ENCODE results near the gene SH2D3A.

The SH2D3A gene

DNA sequence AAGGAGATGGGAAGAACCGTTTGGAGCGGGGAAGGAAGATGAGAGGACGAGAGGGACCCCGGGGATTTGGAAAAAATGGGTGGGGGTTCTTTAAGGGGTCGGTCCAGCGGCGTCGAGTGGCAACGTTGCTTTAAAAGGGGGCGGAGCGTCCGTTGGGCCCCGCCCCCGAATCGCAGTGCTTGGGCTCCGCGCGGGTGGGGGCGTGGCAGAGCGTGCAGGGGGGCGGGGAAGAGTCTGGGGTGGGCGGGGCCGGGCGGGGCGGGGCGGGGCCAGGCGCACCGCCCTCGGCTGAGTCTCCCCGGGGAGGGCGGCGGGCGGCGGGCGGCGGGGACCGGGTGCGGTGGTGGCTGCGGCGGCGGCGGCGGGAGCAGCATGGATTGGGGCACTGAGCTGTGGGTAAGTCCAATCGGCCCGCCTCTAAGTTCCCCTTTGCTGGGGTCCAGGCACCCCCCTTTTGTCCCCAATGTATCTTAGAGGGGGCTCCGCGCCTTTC is 27.8 kb downstream of the SH2D3A start, which contains the start of gene TRIP10:
TRIP10 (plus strand) TSS at position 291 of the 493 bp plus-strand sequence; CDS start at position 373, 82 bp downstream.
- peak; percentile 83 for DNase-seq (ENCODE audit: extremely low spot score, insufficient read length, low read depth)
- FAIRE-seq, result peak; percentile 84

DNA sequence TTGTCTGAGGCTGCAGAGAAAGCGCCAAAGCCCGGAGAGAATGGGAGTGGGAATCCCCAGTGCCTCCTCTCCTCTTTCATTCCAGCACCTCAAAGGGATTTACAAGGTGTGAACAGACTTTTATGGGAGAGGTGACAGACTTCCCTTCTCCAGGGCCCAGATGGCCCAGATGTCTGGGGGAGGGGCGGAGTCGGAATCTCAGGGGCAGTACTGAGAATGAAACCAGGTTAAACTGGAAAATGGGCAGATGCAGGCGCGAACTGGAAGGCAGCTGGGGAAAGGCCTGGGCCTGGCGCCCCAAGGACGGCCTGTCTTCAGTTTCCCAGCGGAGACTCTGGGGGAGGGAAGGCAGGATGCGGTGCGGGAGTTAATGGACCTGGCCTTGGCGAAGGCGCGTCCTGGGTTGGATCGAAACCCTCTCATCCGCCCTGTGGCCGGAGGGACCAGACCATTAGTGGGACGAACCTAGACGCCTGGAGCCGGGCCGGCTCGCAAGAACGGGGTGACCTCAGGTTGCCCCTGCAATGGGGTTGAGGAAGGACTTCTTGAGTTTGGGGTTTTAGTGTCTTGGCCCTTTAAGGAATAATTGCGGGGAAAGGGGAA is 28.3 kb downstream of the SH2D3A start:
- FAIRE-seq (no peak), DNase-seq (ENCODE audit: extremely low spot score, insufficient read length, low read depth) (no peak)

DNA sequence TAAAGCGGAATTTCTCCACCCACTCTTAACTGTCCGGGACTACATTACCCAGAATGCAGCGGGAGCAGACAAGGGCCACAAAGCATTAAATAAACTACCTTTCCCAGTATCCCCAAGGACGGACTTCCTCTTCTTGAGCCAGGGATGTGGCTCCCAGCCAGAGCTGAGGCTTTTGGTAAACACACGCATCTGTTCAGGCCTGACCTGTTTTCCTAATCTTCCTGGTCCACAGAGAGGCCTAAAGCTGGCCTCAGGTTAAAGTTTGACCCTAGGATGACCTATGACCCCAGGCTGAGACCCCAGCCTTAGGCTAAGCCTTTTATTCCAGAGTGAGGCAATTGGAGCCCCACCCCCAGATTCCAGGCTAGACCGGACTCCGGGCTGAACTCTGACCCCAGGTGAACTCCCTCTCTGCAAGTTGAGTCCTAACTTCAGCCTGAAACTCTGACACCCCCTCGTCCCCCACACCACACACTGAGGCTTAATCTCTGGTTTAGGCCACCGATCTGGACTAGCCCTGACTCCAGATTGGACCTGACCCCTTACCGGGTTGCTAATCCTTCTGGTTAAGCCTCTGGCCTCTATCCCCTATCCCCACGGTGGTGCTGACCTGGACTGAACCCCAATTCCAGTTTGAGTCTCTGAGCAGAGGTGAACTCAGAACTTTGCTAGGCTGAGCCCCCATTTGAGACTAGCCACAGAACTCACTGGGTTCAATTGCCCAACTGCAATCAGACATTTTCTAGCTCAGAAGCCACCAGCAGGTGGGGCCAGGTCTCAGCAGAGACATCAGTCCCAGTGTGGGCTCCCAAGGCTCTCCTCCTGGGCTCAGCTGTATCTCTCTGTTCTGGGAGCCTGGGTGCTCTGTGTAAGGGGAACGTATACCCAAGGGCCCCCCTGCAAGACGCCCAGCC is 29.1 kb downstream of the SH2D3A start:
- FAIRE-seq (peak; percentile 95), DNase-seq (ENCODE audit: extremely low spot score, insufficient read length, low read depth) (no peak)

DNA sequence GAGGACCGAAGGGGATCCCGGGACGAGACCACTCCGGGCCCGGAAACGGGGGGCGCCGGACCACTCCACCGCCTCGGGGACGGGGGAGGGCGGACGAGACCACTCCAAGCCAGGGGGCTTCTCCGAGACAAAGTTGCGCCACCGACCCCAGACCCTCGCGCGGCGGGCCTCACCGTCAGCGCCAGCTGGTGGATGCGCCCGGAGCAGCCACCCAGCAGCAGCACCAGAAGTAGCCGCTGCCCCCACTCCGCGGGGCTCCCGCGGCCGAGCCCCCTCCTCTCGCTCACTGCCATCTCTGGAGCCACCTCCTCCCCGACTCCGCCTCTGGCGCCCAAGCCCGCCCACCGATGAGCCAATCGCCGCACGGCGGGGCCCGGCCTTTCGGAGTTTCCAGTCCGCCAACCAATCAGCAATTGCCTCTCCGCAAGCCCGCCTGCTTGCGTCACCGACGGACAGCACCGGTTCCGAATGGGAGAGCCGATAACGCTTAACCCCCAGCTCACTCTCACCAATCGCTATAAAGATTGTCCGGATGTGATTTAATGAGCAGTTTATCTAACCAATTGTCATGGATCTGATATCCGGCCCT is 29.9 kb downstream of the SH2D3A start, which contains the start of gene GPR108:
GPR108 (minus strand) TSS at position 297 of the 589 bp plus-strand sequence; CDS start at position 293, 4 bp downstream.
- DNase-seq (ENCODE audit: extremely low spot score, insufficient read length, low read depth) (peak; percentile 91), FAIRE-seq (peak; percentile 100)

DNA sequence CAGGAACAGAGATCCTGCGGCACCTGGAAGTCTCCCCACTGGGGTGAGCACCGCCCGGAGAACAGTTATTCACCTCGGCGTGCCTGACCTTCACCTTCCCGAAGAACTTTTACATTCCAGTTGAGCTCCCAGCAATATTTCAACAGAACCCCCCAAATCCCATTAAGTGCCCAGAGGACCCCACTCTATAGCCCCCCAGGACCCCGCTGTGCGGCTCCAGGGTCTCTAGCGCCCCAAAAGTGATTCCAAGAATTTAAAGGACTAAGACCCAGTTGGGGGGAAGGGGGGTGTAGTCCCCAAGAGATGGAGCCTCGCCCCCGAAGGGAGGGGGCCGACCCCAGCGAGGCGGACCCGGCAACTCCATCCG is 30.3 kb downstream of the SH2D3A start:
- no peak for FAIRE-seq
- DNase-seq (ENCODE audit: extremely low spot score, insufficient read length, low read depth), result no peak

DNA sequence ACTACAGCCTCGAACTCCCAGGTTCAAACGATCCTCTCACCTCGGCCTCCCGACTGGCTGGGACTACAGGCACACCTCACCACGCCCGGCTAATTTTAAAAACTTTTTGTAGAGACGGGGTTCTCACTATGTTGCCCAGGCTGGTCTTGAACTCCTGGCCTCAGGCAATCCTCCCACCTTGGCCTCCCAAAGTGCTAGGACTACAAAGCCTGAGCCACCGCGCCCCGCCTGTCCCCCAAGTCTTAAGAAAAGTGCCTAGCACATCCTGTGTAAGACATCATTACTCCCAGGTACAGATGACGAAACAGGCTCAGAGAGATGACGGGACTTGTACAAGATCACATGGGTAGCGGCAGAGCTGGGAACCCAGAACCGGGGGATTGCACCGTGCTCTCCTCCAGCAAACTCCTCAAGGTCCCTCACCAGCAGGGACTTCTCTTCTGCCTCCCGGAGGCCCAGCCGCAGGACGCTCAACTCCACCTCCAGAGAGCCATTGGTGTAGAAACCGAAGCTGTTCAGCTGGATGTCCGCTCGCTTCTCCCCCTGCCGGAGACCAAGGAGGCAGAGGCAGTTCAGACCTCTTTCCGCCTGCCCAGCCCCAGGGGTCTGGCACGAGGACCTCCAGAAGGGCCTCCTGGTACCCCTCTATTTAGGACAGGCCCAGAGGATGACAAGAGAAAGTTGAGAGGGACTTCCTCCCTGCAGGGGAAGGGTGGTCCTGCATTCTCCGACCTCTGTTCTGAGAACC is 30.9 kb downstream of the SH2D3A start:
- FAIRE-seq, result no peak
- no peak for DNase-seq (ENCODE audit: extremely low spot score, insufficient read length, low read depth)

DNA sequence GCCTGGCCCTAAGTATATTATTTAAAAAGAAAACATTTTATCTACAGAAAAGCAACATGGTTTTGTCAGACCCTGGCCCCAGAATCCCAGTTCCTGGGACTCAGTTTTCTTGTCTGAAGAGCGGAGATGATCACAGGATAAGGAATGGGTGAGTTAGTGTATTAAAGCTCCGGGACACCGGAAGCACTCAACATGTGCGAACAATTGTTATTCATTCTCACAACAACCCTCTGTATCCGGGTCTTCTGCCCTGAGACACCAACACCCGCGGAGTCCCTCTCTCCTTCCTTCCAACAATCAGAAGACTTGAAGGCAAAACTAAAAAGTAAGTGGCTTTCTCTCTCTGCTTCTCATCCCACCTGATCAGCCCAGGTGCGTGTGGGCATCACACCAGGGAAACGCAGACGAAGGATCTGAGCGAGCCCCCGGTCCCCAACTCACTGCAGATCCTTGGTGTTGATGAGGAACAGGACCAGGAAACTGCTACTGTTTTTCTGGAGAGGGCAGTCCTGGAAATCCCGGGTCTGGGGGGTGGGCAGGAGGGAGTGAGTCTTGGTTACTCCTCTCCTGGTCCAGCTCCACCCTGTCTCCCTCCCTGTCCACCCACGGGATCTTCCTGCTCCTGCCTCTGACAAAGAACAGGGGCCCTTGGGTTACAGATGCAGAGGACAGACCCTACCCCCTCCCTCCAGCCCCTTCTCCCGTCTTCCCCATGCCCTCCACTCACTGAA is 31.9 kb downstream of the SH2D3A start:
- DNase-seq (ENCODE audit: extremely low spot score, insufficient read length, low read depth) (no peak), FAIRE-seq (no peak)

DNA sequence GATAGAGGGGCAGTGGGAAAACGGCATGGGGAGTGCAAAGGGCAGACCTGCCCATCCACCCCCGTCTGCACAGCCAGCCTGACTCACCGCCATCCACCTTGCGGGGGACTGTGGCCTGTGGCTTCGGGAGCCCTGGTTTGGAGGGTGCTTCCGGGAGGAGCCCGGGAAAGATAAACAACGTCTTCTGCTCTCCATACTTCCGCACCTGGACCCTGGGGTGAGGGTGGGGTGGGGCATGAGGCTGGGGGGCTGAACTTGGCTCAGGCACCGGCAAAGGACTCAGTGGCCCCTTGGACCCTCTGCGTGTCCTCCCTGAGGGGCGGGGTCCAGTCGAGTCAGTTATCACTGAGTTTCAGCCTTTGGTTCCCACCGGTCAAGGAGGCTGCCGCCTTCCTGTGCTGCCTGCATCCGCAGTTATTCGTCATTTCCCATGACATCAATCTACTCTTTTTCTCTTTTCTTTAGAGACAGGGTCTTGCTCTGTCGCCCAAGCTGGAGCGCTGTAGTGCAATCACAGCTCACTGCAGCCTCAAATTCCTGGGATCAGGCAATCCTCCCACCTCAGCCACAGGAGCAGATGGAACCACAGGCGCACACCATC is 33.0 kb downstream of the SH2D3A start:
- no peak for FAIRE-seq

DNA sequence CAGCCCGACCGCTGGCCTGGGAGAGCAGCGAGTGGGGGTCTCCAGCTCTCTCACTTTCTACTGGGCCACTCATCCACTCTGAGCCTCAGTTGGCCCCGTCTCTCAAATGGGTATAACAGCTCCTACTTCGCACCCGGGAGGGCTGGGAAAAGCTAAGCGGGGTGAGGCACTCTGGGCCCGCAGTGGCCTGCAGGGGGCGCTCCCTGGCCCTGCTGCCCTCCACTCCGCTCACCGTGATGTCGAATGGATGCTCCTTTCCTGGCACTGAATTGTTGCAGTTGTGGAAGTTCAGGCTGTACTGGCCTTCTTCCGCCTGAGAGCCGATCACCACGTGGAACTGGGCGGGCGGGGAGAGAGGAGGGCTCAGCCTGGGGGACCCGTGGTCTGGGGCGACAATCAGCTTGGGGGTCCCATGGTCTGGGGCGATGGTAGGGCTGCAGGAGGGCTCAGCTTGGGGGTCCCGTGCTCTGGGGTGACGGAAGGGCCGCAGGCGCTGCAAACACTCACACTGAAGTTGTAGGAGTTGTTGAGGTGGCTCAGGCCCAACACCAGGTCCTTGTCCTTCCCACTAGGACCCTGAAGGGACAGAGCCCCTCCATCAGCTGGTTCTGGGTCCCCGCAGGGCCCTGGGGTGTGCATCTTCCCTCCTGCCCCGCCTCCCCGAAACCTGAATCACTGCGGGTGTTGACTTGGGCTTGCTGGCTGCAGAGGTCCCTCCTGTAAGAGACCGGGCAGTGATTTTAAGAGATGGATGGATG is 33.7 kb downstream of the SH2D3A start:
- DNase-seq (ENCODE audit: extremely low spot score, insufficient read length, low read depth) (no peak), FAIRE-seq (no peak)

More for the DNA sequence above, 33.0 kb downstream of the SH2D3A start:
- no peak for DNase-seq (ENCODE audit: extremely low spot score, insufficient read length, low read depth)

DNA sequence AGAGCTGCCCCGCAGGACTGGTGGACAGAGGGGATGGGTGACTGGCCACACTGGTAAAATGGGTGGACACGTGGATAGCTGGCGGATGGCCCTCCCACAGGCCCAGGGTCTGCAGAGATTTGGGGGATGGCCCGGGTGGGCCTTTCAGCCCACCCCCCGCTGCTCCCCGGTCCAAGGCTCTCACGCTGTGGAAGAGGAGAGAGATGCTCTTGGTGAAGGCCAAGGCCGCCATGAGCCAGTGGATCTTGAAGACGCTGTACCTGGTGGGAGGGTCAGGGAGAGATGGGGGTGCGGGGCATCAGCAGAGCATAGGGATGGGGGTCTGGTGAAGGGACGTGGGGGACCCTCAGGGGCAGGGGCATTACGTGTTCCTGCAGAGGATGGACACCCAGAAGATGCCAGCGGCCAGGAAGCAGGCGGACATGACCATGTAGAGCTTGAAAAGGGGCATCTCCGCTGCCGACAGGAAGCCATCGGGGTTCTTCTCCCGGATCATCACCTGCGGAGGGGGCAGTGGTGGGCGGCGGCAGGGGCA is 34.4 kb downstream of the SH2D3A start:
- no peak for DNase-seq (ENCODE audit: extremely low spot score, insufficient read length, low read depth)
- FAIRE-seq, result no peak

DNA sequence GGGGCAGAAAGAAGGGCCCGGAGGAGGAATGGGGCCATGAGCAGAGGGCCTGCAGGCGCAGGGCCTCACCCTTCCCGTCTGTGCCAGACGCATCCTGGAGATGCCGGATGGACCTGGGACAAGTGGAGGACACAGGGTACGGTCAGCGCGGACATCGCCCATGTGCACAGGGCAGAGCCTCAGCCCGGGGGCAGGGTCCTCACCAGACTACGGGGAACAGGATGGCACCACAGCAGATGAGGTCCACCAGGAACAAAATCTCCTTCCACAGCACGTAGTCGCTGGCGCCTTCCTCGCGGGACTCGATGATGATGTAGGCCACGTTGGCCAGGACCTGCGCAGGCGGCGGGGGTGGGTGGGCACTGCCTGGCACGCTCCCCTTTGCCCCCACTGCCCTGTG is 35.4 kb downstream of the SH2D3A start:
- FAIRE-seq (no peak), DNase-seq (ENCODE audit: extremely low spot score, insufficient read length, low read depth) (no peak)

DNA sequence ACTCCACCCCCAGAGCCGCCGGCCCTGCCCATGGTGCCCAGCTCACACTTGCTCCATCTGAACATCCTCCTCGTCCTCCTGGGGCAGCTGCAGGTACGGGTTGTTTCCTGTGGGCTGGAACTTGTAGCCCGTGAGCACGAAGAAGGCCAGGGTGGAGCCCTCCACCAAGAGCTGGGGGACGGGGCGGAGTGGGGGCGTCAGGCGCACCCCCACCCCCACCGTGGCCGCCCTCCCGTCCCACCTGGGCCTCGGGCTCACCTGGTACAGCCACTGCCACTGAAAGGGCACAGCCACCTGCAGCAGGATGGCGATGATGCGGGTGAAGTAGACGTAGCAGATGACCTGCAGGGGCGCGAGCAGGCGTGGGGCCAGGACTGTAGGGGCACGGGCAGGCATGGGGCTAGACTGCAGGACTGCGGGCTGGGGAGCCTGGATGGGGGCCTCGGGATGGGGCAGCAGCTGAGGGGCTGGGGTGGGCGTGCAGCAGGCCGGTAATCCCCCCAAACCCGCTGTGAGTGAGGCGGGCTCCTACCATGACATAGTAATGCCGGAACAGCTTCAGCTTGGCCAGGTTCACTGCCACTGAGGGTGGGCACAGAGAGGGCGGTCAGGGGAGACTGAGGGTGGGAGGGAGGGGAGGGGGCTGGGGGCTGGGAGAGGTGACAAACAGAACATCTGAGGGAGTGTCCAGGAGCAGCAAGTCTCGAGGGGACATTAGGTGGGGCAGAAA is 36.1 kb downstream of the SH2D3A start:
- FAIRE-seq (no peak), DNase-seq (ENCODE audit: extremely low spot score, insufficient read length, low read depth) (no peak)

DNA sequence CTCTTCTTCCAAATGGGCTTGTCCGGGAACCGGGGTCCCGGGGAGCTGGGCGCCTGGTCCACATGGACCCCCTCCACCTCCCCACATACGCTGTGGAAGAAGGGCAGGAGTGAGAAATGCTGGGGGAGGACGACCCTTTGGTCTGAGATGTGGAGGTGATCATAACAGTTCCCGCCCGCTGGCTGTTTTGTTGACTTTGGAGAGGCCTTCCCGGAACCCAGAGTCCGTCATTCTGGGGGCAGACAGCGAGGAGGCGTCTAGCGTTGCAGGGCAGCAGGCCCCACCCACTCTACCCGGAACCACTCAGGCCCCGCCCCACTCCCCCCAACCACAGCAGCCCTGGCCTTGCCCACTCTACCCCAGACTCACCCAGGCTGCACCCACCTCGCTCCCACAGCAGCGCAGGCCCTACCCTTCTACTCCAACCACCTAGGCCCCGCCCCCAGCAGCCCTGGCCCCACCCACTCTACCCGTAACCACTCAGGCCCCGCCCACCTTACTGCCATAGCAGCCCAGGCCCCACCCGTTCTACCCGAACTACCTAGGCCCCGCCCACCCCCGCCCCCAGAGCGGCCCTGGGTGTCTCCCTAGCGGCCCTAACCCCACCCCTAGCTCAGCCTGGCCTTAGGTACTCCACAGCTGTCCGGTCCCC is 37.0 kb downstream of the SH2D3A start:
- no peak for FAIRE-seq

DNA sequence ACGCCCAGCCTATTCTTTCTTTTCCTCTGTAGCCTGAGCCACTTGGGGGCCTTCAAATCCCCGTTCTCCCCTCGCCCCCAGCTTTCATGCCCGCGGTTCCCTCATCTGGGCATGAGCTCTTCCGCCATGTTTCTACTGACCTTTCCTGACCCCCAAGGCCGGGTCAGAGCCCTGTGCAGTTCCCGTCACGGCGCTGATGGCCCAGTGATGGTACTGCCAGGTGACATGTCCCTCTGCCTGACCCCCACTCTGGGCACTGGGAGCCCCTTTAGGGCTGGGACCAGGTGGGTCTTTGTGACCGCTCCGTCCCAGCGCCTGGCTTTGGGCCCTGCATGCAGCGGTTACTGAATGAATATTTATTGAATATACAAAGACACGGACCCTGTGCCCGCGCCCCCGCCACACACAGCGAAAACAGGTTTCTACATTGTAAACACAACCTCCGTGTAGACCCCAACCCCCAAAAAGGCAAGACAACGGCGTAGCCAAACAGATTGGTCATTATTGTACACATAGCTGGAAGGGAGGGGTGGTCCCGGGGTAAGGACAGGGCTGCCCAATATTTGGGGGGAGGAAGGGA is 37.6 kb downstream of the SH2D3A start:
- DNase-seq (ENCODE audit: extremely low spot score, insufficient read length, low read depth) (no peak), FAIRE-seq (no peak)

More for the DNA sequence above, 37.0 kb downstream of the SH2D3A start:
- no peak for DNase-seq (ENCODE audit: extremely low spot score, insufficient read length, low read depth)

DNA sequence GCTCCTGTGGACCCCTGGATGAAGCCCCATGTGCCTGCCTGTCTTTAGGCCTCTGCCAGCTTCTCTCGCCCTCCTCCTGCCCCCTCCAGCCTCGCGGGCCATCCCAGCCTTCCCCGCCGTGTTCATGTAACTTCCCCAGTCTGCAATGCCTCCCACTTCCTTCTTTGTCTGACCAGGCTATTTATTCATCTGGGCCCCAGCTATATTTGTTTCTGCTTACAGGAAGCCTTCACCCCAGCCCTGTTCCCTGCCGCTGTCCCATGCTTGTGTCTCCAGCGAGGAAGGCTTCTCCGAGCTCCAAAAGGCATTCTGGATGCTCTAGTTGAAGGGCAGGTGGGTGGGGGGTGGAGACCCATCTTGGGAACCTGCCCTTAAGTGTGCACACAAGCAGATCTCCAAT is 38.9 kb downstream of the SH2D3A start:
- FAIRE-seq, result peak; percentile 87
- no peak for DNase-seq (ENCODE audit: extremely low spot score, insufficient read length, low read depth)

DNA sequence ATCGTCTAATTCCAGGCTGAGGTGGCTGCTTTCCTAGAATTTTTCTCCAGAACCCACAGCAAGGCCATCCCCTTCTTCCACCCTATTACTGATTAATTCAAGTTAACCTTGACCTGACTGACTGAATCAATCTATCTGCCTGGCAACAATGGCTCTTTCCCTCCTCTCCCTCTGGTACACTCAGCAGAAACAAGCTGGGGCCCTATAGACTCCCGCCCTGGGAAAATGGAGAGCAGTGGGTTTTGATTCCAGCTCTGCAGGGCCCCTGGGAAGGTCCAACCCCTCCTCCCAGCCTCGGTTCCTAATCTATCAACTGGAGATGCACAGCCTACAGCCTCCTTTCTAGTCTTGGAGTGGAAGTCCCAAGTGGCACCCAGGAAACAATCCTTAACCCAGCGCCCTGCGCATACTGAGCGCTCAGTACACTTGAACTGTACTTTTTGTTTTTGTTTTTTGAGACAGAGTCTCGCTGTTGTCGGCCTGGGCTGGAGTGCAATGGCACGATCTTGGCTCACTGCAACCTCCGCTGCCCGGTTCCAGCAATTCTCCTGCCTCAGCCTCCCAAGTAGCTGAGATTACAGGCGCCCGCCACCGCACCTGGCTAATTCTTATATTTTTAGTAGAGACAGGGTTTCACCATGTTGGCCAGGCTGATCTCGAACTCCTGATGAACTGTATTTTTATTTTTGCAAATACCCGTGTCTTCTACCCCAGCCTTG is 41.6 kb downstream of the SH2D3A start:
- FAIRE-seq, result no peak
- DNase-seq (ENCODE audit: extremely low spot score, insufficient read length, low read depth), result no peak

Measured in GM18507 (cell line).